ENCODE data around the gene DDX60.
"Not testable (repeated sequence)": the region's sequence is repeated elsewhere in the genome, so short reads cannot be mapped to it uniquely, and the experiment has no call there.

DDX60 gene

GRCh38 chr4:168221301-168221700, 97.3 kb downstream of the DDX60 start:
- DNase-seq = no peak
- in situ Hi-C loops (cut with HindIII; ENCODE audit: low pct_ligation_motif_present, low pct_unique_long_range_greater_than_20kb, low sequenced_read_pairs) = no loop called here

- in situ Hi-C loops (cut with HindIII; ENCODE audit: low pct_ligation_motif_present, low pct_unique_long_range_greater_than_20kb, low sequenced_read_pairs) = no loop called here
- DNase-seq = no peak
These were observed 97.7 kb downstream of the DDX60 start for GRCh38 chr4:168220893-168221292.

GRCh38 chr4:168218645-168219044, 99.9 kb downstream of the DDX60 start:
- DNase-seq = peak; percentile 15
- in situ Hi-C loops (cut with HindIII; ENCODE audit: low pct_ligation_motif_present, low pct_unique_long_range_greater_than_20kb, low sequenced_read_pairs) = no loop called here

GRCh38 chr4:168213511-168213910, 105.0 kb downstream of the DDX60 start:
- in situ Hi-C loops (cut with HindIII; ENCODE audit: low pct_ligation_motif_present, low pct_unique_long_range_greater_than_20kb, low sequenced_read_pairs) = not testable (repeated sequence)

GRCh38 chr4:168212656-168213055, 105.9 kb downstream of the DDX60 start:
- no peak for DNase-seq
- in situ Hi-C loops (cut with HindIII; ENCODE audit: low pct_ligation_motif_present, low pct_unique_long_range_greater_than_20kb, low sequenced_read_pairs) = no loop called here

More at GRCh38 chr4:168213511-168213910, 105.0 kb downstream of the DDX60 start:
- not testable (repeated sequence) for DNase-seq

- in situ Hi-C loops (cut with HindIII; ENCODE audit: low pct_ligation_motif_present, low pct_unique_long_range_greater_than_20kb, low sequenced_read_pairs) = no loop called here
- no peak for DNase-seq
These were observed 109.5 kb downstream of the DDX60 start for GRCh38 chr4:168208957-168209614.

GRCh38 chr4:168203233-168203911, 115.2 kb downstream of the DDX60 start:
- no peak for DNase-seq

GRCh38 chr4:168200685-168201084, 117.9 kb downstream of the DDX60 start:
- in situ Hi-C loops (cut with HindIII; ENCODE audit: low pct_ligation_motif_present, low pct_unique_long_range_greater_than_20kb, low sequenced_read_pairs) = no loop called here
- DNase-seq = no peak

More at GRCh38 chr4:168203233-168203911, 115.2 kb downstream of the DDX60 start:
- in situ Hi-C loops (cut with HindIII; ENCODE audit: low pct_ligation_motif_present, low pct_unique_long_range_greater_than_20kb, low sequenced_read_pairs) = no loop called here

GRCh38 chr4:168199260-168199957, 119.1 kb downstream of the DDX60 start:
- DNase-seq = no peak
- in situ Hi-C loops (cut with HindIII; ENCODE audit: low pct_ligation_motif_present, low pct_unique_long_range_greater_than_20kb, low sequenced_read_pairs) = no loop called here

- DNase-seq = no peak
- in situ Hi-C loops (cut with HindIII; ENCODE audit: low pct_ligation_motif_present, low pct_unique_long_range_greater_than_20kb, low sequenced_read_pairs) = no loop called here
These were observed 120.6 kb downstream of the DDX60 start for GRCh38 chr4:168197926-168198325.

- in situ Hi-C loops (cut with HindIII; ENCODE audit: low pct_ligation_motif_present, low pct_unique_long_range_greater_than_20kb, low sequenced_read_pairs) = no loop called here
- no peak for DNase-seq
These were observed 129.8 kb downstream of the DDX60 start for GRCh38 chr4:168188754-168189153.

GRCh38 chr4:168183717-168184571, 134.6 kb downstream of the DDX60 start:
- in situ Hi-C loops (cut with HindIII; ENCODE audit: low pct_ligation_motif_present, low pct_unique_long_range_greater_than_20kb, low sequenced_read_pairs) = no loop called here
- DNase-seq = peak; percentile 45

GRCh38 chr4:168177546-168178149, 140.9 kb downstream of the DDX60 start:
- in situ Hi-C loops (cut with HindIII; ENCODE audit: low pct_ligation_motif_present, low pct_unique_long_range_greater_than_20kb, low sequenced_read_pairs) = no loop called here

GRCh38 chr4:168174308-168174707, 144.2 kb downstream of the DDX60 start:
- in situ Hi-C loops (cut with HindIII; ENCODE audit: low pct_ligation_motif_present, low pct_unique_long_range_greater_than_20kb, low sequenced_read_pairs) = no loop called here
- DNase-seq = no peak

More at GRCh38 chr4:168177546-168178149, 140.9 kb downstream of the DDX60 start:
- DNase-seq = peak; percentile 68

- in situ Hi-C loops (cut with HindIII; ENCODE audit: low pct_ligation_motif_present, low pct_unique_long_range_greater_than_20kb, low sequenced_read_pairs) = no loop called here
- DNase-seq = no peak
These were observed 150.8 kb downstream of the DDX60 start for GRCh38 chr4:168167714-168168284.
